HepG2 (cell line): ENCODE data around the gene PIM1. TPM values are rescaled to one million over a fixed set of nuclear protein-coding genes. Genes with fewer than 3 reads are reported as not detected.

Source experiments
- FOSL2 ChIP-seq: sonication (generic); formaldehyde crosslinking; IDR thresholded peaks from 2 replicates; pipeline ENCODE4 v1.4.0; 2020; ENCODE audit warnings: missing genetic modification reagents
- GATAD2A ChIP-seq: IDR thresholded peaks from 2 replicates; pipeline ENCODE4 v1.6.1; 2016
- HDAC1 ChIP-seq: sonication (generic); formaldehyde crosslinking; IDR thresholded peaks from 2 replicates; pipeline ENCODE4 v1.5.1; 2020; ENCODE audit warnings: mild to moderate bottlenecking, missing genetic modification reagents
- HDAC2 ChIP-seq: sonication (generic); formaldehyde crosslinking; IDR thresholded peaks from 2 replicates; pipeline ENCODE4 v1.4.0; 2020; ENCODE audit warnings: missing genetic modification reagents
- HNF4A ChIP-seq: sonication (generic); formaldehyde crosslinking; IDR thresholded peaks from 2 replicates; pipeline ENCODE4 v1.4.0; 2020; ENCODE audit warnings: missing genetic modification reagents
- HNF4G ChIP-seq, 2 experiments: sonication (generic) in 1 of 2; formaldehyde crosslinking in 1 of 2; IDR thresholded peaks; 2 replicates each; pipeline versions ENCODE4 v1.4.0 to v1.6.1; 2011 to 2020; ENCODE audit warnings: borderline replicate concordance in 2 of 2, low read depth in 2 of 2, mild to moderate bottlenecking in 2 of 2, low read length in 1 of 2, missing genetic modification reagents in 1 of 2, moderate library complexity in 1 of 2
- HOXA3 ChIP-seq: sonication (generic); formaldehyde crosslinking; IDR thresholded peaks from 2 replicates; pipeline ENCODE4 v1.5.0; 2020; ENCODE audit warnings: missing genetic modification reagents
- MAF1 ChIP-seq: sonication (generic); formaldehyde crosslinking; IDR thresholded peaks from 2 replicates; pipeline ENCODE4 v1.5.0; 2020; ENCODE audit warnings: missing genetic modification reagents, borderline replicate concordance
- MIER3 ChIP-seq: IDR thresholded peaks from 2 replicates; pipeline ENCODE4 v1.6.1; 2016; ENCODE audit warnings: missing compliant biosample characterization, borderline replicate concordance
- NONO ChIP-seq, 2 experiments: fragments of 450-650 bp in 1 of 2; sonication (generic) in 1 of 2; formaldehyde crosslinking in 1 of 2; IDR thresholded peaks in 1 of 2; conservative IDR thresholded peaks in 1 of 2; 2 replicates each; pipeline versions ENCODE4 v1.6.1 to v1.8.0; 2017 to 2022; ENCODE audit warnings: mild to moderate bottlenecking in 1 of 2, missing genetic modification reagents in 1 of 2, moderate library complexity in 1 of 2
- SOX5 ChIP-seq: IDR thresholded peaks from 2 replicates; pipeline ENCODE4 v1.6.1; 2016; ENCODE audit warnings: borderline replicate concordance
- ZNF230 ChIP-seq: sonication (generic); formaldehyde crosslinking; IDR thresholded peaks from 2 replicates; pipeline ENCODE4 v1.4.0; 2020; ENCODE audit warnings: mild to moderate bottlenecking, missing genetic modification reagents
- ZNF350 ChIP-seq: sonication (generic); formaldehyde crosslinking; IDR thresholded peaks from 2 replicates; pipeline ENCODE4 v1.4.0; 2020; ENCODE audit warnings: mild to moderate bottlenecking, low read depth, missing genetic modification reagents, borderline replicate concordance
- ZNF530 ChIP-seq: sonication (generic); formaldehyde crosslinking; IDR thresholded peaks from 2 replicates; pipeline ENCODE4 v1.5.0; 2020; ENCODE audit warnings: low read depth, mild to moderate bottlenecking, missing genetic modification reagents
- ZNF556 ChIP-seq: sonication (generic); formaldehyde crosslinking; IDR thresholded peaks from 2 replicates; pipeline ENCODE4 v1.4.0; 2020; ENCODE audit warnings: mild to moderate bottlenecking, missing genetic modification reagents, borderline replicate concordance
- ZNF879 ChIP-seq: sonication (generic); formaldehyde crosslinking; IDR thresholded peaks from 2 replicates; pipeline ENCODE4 v1.8.1; 2023; ENCODE audit warnings: missing genetic modification reagents
- ZNF883 ChIP-seq: sonication (generic); formaldehyde crosslinking; IDR thresholded peaks from 2 replicates; pipeline ENCODE4 v1.5.1; 2020; ENCODE audit warnings: mild to moderate bottlenecking, missing genetic modification reagents; ENCODE audit errors: not compliant biosample characterization
- polyA plus RNA-seq, 8 experiments: library from polyadenylated mRNA; depleted of rRNA in 3 of 8; stranded (reverse) in 7 of 8; unstranded in 1 of 8; fragments of >200 nt; fragmentation: Illumina TruSeq in 4 of 8; extraction: Trizol in 4 of 8; gene quantifications; 2 replicates each; pipeline versions ENCODE4 v1.2.1 to v1.2.3, GENCODE V29; 2011 to 2016; ENCODE audit warnings: low read depth in 4 of 8, missing spikeins in 1 of 8, mixed read lengths in 1 of 8; ENCODE audit not compliant: insufficient read depth in 1 of 8
- total RNA-seq, 5 experiments: library from RNA; depleted of rRNA; stranded (reverse); fragments of >200 nt; fragmentation: Illumina TruSeq; extraction: Trizol; gene quantifications; 2 replicates each; pipeline ENCODE4 v1.2.3, GENCODE V29; 2016; ENCODE audit warnings: low read depth in 1 of 5
- TF ChIP-seq, protein P1 (sequence below): fragments of 450-650 bp; IDR thresholded peaks from 2 replicates; pipeline ENCODE4 v1.6.1; 2017; ENCODE audit warnings: mild to moderate bottlenecking
- TF ChIP-seq, protein P2 (sequence below): sonication (generic); formaldehyde crosslinking; IDR thresholded peaks from 2 replicates; pipeline ENCODE4 v1.9.0; 2021; ENCODE audit warnings: mild to moderate bottlenecking, missing genetic modification reagents
- TF ChIP-seq, protein P3 (sequence below): sonication (generic); formaldehyde crosslinking; IDR thresholded peaks from 2 replicates; pipeline ENCODE4 v1.8.1; 2022; ENCODE audit warnings: mild to moderate bottlenecking, missing genetic modification reagents

Gene PIM1
- total and polyA plus RNA-seq, 2 of the 13 experiments (the other 11 are each of a cell fraction or from before 2014, with no cell fraction given): 29.4 to 117 TPM

DNA sequence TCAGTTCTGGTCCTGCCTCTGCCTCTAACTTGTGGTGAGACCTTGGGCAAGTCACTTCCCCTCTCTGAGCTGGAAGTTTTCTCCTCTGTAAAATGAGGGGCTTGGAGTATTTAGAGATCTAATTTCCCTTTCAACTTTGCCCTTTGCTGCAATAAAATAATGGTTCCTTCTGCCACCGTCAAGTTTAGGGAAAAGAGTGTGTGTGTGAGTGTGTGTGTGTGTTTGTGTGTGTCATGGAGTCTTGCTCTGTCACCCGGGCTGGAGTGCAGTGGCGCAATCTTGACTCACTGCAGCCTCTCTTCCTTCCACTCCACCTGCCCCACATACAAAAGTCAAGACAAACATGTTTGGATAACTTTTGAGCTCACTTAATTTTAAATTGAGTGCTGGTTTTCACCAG, 39.2 kb upstream of the PIM1 start (continued):
- TF ChIP-seq MIER3 (CRISPR knock-in tag) (0 out of 2 replicates have a peak, but pooled peaks have one; percentile 44), HOXA3 (peak; percentile 67; the same call in 1 of the 2 replicates), HDAC1 (peak; percentile 76), ZNF556 (no peak), FOSL2 (CRISPR knock-in tag) (peak; percentile 67), GATAD2A (peak; percentile 79), HNF4G (IDR thresholded peaks at IDR 0.05; ENCODE audit: borderline replicate concordance, low read depth, low read length) (peak; percentile 6; the same call in 1 of the 2 replicates), HNF4G (CRISPR knock-in tag; IDR thresholded peaks at IDR 0.05; ENCODE audit: borderline replicate concordance, low read depth) (0 out of 2 replicates have a peak, but pooled peaks have one; percentile 28), ZNF530 (CRISPR knock-in tag) (no peak), HNF4A (CRISPR knock-in tag) (peak; percentile 37), ZNF230 (CRISPR knock-in tag) (0 out of 2 replicates have a peak, but pooled peaks have one; percentile 14), HDAC2 (CRISPR knock-in tag) (0 out of 2 replicates have a peak, but pooled peaks have one; percentile 13), NONO (IDR thresholded peaks at IDR 0.05) (no peak), NONO (CRISPR knock-in tag; conservative IDR thresholded peaks at IDR 0.05) (0 out of 2 replicates have a peak, but pooled peaks have one; percentile 34), ZNF879 (CRISPR knock-in tag) (no peak), MAF1 (CRISPR knock-in tag) (no peak), ZNF350 (0 out of 2 replicates have a peak, but pooled peaks have one; percentile 45), SOX5 (CRISPR knock-in tag) (peak; percentile 17; the same call in 1 of the 2 replicates), ZNF883 (CRISPR knock-in tag) (no peak)
- TF ChIP-seq, protein P1, sequence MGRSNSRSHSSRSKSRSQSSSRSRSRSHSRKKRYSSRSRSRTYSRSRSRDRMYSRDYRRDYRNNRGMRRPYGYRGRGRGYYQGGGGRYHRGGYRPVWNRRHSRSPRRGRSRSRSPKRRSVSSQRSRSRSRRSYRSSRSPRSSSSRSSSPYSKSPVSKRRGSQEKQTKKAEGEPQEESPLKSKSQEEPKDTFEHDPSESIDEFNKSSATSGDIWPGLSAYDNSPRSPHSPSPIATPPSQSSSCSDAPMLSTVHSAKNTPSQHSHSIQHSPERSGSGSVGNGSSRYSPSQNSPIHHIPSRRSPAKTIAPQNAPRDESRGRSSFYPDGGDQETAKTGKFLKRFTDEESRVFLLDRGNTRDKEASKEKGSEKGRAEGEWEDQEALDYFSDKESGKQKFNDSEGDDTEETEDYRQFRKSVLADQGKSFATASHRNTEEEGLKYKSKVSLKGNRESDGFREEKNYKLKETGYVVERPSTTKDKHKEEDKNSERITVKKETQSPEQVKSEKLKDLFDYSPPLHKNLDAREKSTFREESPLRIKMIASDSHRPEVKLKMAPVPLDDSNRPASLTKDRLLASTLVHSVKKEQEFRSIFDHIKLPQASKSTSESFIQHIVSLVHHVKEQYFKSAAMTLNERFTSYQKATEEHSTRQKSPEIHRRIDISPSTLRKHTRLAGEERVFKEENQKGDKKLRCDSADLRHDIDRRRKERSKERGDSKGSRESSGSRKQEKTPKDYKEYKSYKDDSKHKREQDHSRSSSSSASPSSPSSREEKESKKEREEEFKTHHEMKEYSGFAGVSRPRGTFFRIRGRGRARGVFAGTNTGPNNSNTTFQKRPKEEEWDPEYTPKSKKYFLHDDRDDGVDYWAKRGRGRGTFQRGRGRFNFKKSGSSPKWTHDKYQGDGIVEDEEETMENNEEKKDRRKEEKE: no peak
- TF ChIP-seq, protein P2, sequence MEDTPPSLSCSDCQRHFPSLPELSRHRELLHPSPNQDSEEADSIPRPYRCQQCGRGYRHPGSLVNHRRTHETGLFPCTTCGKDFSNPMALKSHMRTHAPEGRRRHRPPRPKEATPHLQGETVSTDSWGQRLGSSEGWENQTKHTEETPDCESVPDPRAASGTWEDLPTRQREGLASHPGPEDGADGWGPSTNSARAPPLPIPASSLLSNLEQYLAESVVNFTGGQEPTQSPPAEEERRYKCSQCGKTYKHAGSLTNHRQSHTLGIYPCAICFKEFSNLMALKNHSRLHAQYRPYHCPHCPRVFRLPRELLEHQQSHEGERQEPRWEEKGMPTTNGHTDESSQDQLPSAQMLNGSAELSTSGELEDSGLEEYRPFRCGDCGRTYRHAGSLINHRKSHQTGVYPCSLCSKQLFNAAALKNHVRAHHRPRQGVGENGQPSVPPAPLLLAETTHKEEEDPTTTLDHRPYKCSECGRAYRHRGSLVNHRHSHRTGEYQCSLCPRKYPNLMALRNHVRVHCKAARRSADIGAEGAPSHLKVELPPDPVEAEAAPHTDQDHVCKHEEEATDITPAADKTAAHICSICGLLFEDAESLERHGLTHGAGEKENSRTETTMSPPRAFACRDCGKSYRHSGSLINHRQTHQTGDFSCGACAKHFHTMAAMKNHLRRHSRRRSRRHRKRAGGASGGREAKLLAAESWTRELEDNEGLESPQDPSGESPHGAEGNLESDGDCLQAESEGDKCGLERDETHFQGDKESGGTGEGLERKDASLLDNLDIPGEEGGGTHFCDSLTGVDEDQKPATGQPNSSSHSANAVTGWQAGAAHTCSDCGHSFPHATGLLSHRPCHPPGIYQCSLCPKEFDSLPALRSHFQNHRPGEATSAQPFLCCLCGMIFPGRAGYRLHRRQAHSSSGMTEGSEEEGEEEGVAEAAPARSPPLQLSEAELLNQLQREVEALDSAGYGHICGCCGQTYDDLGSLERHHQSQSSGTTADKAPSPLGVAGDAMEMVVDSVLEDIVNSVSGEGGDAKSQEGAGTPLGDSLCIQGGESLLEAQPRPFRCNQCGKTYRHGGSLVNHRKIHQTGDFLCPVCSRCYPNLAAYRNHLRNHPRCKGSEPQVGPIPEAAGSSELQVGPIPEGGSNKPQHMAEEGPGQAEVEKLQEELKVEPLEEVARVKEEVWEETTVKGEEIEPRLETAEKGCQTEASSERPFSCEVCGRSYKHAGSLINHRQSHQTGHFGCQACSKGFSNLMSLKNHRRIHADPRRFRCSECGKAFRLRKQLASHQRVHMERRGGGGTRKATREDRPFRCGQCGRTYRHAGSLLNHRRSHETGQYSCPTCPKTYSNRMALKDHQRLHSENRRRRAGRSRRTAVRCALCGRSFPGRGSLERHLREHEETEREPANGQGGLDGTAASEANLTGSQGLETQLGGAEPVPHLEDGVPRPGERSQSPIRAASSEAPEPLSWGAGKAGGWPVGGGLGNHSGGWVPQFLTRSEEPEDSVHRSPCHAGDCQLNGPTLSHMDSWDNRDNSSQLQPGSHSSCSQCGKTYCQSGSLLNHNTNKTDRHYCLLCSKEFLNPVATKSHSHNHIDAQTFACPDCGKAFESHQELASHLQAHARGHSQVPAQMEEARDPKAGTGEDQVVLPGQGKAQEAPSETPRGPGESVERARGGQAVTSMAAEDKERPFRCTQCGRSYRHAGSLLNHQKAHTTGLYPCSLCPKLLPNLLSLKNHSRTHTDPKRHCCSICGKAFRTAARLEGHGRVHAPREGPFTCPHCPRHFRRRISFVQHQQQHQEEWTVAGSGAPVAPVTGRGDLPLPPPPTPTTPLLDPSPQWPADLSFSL (CRISPR knock-in tag): peak; percentile 98
- TF ChIP-seq, protein P3, sequence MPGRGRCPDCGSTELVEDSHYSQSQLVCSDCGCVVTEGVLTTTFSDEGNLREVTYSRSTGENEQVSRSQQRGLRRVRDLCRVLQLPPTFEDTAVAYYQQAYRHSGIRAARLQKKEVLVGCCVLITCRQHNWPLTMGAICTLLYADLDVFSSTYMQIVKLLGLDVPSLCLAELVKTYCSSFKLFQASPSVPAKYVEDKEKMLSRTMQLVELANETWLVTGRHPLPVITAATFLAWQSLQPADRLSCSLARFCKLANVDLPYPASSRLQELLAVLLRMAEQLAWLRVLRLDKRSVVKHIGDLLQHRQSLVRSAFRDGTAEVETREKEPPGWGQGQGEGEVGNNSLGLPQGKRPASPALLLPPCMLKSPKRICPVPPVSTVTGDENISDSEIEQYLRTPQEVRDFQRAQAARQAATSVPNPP: no peak
